ENCODE measurements around the gene SLC34A1. TPM values are rescaled to one million over a fixed set of nuclear protein-coding genes. Genes with fewer than 3 reads are reported as not detected.

The SLC34A1 gene
- total and polyA plus RNA-seq, 2 of the 13 experiments (the other 11 are each of a cell fraction or from before 2014, with no cell fraction given) = 0.03 to 0.20 TPM

DNA sequence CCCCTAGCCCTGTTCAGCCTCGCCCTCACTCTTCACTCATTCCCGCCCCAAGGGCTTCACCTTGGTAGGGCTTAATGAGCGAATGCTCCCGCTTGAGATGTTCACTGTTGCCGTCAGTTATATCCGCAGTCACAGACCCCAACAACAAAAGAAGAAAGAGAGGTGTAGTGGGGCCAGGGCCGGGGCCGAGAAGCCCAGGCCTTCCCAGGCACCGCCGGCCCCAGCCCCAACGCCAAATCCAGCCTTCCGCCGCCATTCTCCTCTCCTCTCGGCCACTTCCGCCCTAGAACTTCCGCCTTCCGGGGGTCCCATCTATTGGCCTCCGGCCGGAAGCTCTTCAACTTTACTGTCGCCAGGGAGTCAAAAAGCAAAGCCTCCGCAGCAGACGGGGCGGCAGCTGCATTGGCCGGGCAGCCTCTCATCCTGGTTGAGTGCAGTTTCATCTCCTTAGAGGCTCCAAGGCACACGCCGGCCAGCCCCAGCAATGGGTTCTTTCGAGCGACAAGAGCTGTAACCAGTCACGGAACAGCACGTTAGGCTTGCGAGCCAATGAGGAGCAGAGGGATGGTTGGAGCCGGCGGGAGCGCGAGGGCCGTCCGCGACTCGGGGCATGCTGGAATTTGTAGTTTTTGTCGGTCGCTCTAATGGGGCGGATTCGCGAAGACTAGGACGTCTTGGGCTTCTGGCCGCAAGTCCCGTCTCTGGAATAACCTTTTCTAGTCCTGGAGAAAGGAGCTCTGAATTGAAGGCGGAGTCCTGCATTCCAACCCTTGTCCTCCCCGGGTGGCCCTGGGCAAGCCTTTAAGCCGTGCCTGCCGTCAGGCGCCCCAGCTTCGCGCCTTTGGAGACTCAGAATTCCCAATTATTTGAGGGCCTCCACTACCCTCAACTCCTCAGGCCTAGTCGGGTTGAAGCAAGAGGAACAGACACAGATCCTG, 32.6 kb upstream of the SLC34A1 start, which contains the start of gene LMAN2 (continued):
- TF ChIP-seq, protein P1, sequence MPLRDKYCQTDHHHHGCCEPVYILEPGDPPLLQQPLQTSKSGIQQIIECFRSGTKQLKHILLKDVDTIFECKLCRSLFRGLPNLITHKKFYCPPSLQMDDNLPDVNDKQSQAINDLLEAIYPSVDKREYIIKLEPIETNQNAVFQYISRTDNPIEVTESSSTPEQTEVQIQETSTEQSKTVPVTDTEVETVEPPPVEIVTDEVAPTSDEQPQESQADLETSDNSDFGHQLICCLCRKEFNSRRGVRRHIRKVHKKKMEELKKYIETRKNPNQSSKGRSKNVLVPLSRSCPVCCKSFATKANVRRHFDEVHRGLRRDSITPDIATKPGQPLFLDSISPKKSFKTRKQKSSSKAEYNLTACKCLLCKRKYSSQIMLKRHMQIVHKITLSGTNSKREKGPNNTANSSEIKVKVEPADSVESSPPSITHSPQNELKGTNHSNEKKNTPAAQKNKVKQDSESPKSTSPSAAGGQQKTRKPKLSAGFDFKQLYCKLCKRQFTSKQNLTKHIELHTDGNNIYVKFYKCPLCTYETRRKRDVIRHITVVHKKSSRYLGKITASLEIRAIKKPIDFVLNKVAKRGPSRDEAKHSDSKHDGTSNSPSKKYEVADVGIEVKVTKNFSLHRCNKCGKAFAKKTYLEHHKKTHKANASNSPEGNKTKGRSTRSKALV (CRISPR knock-in tag; IDR thresholded peaks at IDR 0.05) = peak; percentile 76
- TF ChIP-seq RFX5 (IDR thresholded peaks at IDR 0.05; ENCODE audit: low read depth, low read length) = no peak
- 0 out of 2 replicates have a peak, but pooled peaks have one; percentile 29 for TF ChIP-seq HNRNPL (IDR thresholded peaks at IDR 0.05; ENCODE audit: low read depth, low read length)
- TF ChIP-seq RCOR2 (CRISPR knock-in tag; IDR thresholded peaks at IDR 0.05) = no peak
- no peak for TF ChIP-seq NFIB (CRISPR knock-in tag; IDR thresholded peaks at IDR 0.05; ENCODE audit: borderline replicate concordance)
- TF ChIP-seq, protein P2, sequence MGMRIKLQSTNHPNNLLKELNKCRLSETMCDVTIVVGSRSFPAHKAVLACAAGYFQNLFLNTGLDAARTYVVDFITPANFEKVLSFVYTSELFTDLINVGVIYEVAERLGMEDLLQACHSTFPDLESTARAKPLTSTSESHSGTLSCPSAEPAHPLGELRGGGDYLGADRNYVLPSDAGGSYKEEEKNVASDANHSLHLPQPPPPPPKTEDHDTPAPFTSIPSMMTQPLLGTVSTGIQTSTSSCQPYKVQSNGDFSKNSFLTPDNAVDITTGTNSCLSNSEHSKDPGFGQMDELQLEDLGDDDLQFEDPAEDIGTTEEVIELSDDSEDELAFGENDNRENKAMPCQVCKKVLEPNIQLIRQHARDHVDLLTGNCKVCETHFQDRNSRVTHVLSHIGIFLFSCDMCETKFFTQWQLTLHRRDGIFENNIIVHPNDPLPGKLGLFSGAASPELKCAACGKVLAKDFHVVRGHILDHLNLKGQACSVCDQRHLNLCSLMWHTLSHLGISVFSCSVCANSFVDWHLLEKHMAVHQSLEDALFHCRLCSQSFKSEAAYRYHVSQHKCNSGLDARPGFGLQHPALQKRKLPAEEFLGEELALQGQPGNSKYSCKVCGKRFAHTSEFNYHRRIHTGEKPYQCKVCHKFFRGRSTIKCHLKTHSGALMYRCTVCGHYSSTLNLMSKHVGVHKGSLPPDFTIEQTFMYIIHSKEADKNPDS (CRISPR knock-in tag; IDR thresholded peaks at IDR 0.05) = no peak
- TF ChIP-seq PRPF4 (IDR thresholded peaks at IDR 0.05; ENCODE audit: low read depth, low read length, poor library complexity, severe bottlenecking) = peak; percentile 87
- TF ChIP-seq, protein P3, sequence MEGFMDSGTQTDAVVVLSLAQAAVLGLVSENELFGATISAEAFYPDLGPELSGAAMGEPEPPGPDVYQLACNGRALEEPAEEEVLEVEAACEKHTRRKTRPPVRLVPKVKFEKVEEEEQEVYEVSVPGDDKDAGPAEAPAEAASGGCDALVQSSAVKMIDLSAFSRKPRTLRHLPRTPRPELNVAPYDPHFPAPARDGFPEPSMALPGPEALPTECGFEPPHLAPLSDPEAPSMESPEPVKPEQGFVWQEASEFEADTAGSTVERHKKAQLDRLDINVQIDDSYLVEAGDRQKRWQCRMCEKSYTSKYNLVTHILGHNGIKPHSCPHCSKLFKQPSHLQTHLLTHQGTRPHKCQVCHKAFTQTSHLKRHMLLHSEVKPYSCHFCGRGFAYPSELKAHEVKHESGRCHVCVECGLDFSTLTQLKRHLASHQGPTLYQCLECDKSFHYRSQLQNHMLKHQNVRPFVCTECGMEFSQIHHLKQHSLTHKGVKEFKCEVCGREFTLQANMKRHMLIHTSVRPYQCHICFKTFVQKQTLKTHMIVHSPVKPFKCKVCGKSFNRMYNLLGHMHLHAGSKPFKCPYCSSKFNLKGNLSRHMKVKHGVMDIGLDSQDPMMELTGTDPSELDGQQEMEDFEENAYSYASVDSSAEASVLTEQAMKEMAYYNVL (CRISPR knock-in tag; IDR thresholded peaks at IDR 0.05; ENCODE audit: borderline replicate concordance) = no peak
- TF ChIP-seq, protein P4, sequence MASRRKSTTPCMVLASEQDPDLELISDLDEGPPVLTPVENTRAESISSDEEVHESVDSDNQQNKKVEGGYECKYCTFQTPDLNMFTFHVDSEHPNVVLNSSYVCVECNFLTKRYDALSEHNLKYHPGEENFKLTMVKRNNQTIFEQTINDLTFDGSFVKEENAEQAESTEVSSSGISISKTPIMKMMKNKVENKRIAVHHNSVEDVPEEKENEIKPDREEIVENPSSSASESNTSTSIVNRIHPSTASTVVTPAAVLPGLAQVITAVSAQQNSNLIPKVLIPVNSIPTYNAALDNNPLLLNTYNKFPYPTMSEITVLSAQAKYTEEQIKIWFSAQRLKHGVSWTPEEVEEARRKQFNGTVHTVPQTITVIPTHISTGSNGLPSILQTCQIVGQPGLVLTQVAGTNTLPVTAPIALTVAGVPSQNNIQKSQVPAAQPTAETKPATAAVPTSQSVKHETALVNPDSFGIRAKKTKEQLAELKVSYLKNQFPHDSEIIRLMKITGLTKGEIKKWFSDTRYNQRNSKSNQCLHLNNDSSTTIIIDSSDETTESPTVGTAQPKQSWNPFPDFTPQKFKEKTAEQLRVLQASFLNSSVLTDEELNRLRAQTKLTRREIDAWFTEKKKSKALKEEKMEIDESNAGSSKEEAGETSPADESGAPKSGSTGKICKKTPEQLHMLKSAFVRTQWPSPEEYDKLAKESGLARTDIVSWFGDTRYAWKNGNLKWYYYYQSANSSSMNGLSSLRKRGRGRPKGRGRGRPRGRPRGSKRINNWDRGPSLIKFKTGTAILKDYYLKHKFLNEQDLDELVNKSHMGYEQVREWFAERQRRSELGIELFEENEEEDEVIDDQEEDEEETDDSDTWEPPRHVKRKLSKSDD (CRISPR knock-in tag; IDR thresholded peaks at IDR 0.05; ENCODE audit: low read depth) = 0 out of 2 replicates have a peak, but pooled peaks have one; percentile 50
- TF ChIP-seq ATF1 (CRISPR knock-in tag; IDR thresholded peaks at IDR 0.05) = peak; percentile 82
- TF ChIP-seq, protein P5, sequence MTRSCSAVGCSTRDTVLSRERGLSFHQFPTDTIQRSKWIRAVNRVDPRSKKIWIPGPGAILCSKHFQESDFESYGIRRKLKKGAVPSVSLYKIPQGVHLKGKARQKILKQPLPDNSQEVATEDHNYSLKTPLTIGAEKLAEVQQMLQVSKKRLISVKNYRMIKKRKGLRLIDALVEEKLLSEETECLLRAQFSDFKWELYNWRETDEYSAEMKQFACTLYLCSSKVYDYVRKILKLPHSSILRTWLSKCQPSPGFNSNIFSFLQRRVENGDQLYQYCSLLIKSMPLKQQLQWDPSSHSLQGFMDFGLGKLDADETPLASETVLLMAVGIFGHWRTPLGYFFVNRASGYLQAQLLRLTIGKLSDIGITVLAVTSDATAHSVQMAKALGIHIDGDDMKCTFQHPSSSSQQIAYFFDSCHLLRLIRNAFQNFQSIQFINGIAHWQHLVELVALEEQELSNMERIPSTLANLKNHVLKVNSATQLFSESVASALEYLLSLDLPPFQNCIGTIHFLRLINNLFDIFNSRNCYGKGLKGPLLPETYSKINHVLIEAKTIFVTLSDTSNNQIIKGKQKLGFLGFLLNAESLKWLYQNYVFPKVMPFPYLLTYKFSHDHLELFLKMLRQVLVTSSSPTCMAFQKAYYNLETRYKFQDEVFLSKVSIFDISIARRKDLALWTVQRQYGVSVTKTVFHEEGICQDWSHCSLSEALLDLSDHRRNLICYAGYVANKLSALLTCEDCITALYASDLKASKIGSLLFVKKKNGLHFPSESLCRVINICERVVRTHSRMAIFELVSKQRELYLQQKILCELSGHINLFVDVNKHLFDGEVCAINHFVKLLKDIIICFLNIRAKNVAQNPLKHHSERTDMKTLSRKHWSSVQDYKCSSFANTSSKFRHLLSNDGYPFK (CRISPR knock-in tag; IDR thresholded peaks at IDR 0.05; ENCODE audit: borderline replicate concordance) = peak; percentile 92; the same call in 1 of the 2 replicates
- TF ChIP-seq ZNF768 (CRISPR knock-in tag; IDR thresholded peaks at IDR 0.05) = peak; percentile 39; the same call in 1 of the 2 replicates
- TF ChIP-seq, protein P6, sequence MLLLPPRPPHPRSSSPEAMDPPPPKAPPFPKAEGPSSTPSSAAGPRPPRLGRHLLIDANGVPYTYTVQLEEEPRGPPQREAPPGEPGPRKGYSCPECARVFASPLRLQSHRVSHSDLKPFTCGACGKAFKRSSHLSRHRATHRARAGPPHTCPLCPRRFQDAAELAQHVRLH (CRISPR knock-in tag; IDR thresholded peaks at IDR 0.05; ENCODE audit: borderline replicate concordance, low read depth) = peak; percentile 48; the same call in 1 of the 2 replicates
- no peak for TF ChIP-seq ZNF83 (CRISPR knock-in tag; IDR thresholded peaks at IDR 0.05; ENCODE audit: borderline replicate concordance)
- no peak for TF ChIP-seq ZNF282 (IDR thresholded peaks at IDR 0.05; ENCODE audit: partially characterized antibody)
